Body of pancreas (tissue), 4 donors: ENCODE data around the gene TPK1. TPM values are rescaled to one million over a fixed set of nuclear protein-coding genes. Genes with fewer than 3 reads are reported as not detected.

Experiments used
- ATAC-seq: fragments of 150-250 bp; one replicate; pipeline ENCODE4 v1.9.1; 2016
- DNase-seq, 4 donors: peaks; one replicate each; pipeline ENCODE4 v3.0.0-alpha.2; 2019
- H3K27ac ChIP-seq, 4 donors: fragments of 200-600 bp; sonication (generic); 1 replicate in 3 of 4; 2 replicates in 1 of 4; pipeline versions ENCODE4 v1.5.1 to v1.6.1; 2016 to 2019; ENCODE audit warnings: mild to moderate bottlenecking in 1 of 4, mixed read lengths in 1 of 4, moderate library complexity in 1 of 4
- H3K27me3 ChIP-seq, 2 donors: fragments of 200-600 bp; sonication (generic); one replicate each; pipeline ENCODE4 v1.6.0; 2016; ENCODE audit warnings: mild to moderate bottlenecking in 1 of 2
- H3K36me3 ChIP-seq, 2 donors: fragments of 200-600 bp; sonication (generic); replicated peaks in 1 of 2; 2 replicates each; pipeline ENCODE4 v1.5.1; 2016; ENCODE audit warnings: low read depth in 2 of 2; ENCODE audit not compliant: insufficient read depth in 1 of 2
- H3K4me1 ChIP-seq: fragments of 200-600 bp; sonication (generic); one replicate; pipeline ENCODE4 v1.6.0; 2016
- H3K4me3 ChIP-seq, 2 donors: fragments of 200-600 bp; sonication (generic); 1 replicate in 1 of 2; 2 replicates in 1 of 2; pipeline ENCODE4 v1.5.1; 2016 to 2019
- H3K9me3 ChIP-seq, 3 donors: fragments of 200-600 bp; sonication (generic); 1 replicate in 2 of 3; 2 replicates in 1 of 3; pipeline ENCODE4 v1.5.1; 2016
- POLR2A ChIP-seq, 3 donors: fragments of 450-650 bp; IDR thresholded peaks; one replicate each; pipeline ENCODE4 v1.6.1; 2016; ENCODE audit warnings: antibody characterized with exemption in 3 of 3, mild to moderate bottlenecking in 2 of 3
- WGBS, 2 donors: methylation state at CpG; one replicate each; pipeline ENCODE4 v1.1.5; 2017; 5-methylcytosine and 5-hydroxymethylcytosine counted together
- intact Hi-C: fragments of 100-400 bp; cut with DNase I; formaldehyde crosslinking; loops from one replicate; pipeline ENCODE4 v1.15.1; 2023
- total RNA-seq, 2 donors: library from RNA; depleted of rRNA; stranded (reverse); fragments of >200 nt; gene quantifications; one replicate each; pipeline ENCODE4 v1.1.0, GENCODE V29; 2016
- TF ChIP-seq, protein P1 (sequence below), 7 experiments: fragments of 450-650 bp in 4 of 7; fragments of 200-600 bp in 3 of 7; sonication (generic) in 3 of 7; IDR thresholded peaks; one replicate each; pipeline ENCODE4 v1.5.1; 2016 to 2019; ENCODE audit warnings: antibody characterized with exemption in 7 of 7

The TPK1 gene
- total RNA-seq, 2 donors from 2014 or later, result 0.66 to 1.3 TPM

DNA sequence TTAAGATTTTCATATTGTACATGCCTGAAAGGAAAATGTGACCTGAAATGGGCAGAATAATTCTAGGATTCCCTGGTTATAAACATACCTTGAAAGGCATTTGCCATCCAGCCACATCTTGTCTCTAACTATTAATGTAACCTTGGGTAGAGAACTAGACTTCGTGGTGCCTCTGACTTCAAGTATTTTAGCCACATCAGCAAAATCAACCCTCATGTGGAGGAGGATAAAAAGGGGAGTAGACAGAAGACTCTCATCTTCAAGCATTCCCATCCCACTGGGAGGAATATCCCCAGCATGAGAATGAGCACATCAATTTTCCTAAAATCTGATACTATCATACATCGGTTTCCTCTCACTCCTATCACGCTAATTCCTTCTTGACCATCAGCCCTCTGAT is 267.6 kb downstream of the TPK1 start:
- H3K9me3 ChIP-seq, result no peaks in the 10 kb centered on the region
- TF ChIP-seq, protein P1, sequence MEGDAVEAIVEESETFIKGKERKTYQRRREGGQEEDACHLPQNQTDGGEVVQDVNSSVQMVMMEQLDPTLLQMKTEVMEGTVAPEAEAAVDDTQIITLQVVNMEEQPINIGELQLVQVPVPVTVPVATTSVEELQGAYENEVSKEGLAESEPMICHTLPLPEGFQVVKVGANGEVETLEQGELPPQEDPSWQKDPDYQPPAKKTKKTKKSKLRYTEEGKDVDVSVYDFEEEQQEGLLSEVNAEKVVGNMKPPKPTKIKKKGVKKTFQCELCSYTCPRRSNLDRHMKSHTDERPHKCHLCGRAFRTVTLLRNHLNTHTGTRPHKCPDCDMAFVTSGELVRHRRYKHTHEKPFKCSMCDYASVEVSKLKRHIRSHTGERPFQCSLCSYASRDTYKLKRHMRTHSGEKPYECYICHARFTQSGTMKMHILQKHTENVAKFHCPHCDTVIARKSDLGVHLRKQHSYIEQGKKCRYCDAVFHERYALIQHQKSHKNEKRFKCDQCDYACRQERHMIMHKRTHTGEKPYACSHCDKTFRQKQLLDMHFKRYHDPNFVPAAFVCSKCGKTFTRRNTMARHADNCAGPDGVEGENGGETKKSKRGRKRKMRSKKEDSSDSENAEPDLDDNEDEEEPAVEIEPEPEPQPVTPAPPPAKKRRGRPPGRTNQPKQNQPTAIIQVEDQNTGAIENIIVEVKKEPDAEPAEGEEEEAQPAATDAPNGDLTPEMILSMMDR (IDR thresholded peaks at IDR 0.05), result no peak

GRCh38 chr7:144565586-144565985 is 270.3 kb downstream of the TPK1 start:
- ATAC-seq (no peak), DNase-seq (no peak)
- H3K9me3 ChIP-seq, result no peaks in the 10 kb centered on the region
- H3K27me3 ChIP-seq, result no peaks in the 10 kb centered on the region
- no peak overlapping the region for H3K27ac ChIP-seq
- H3K4me3 ChIP-seq, result no peak overlapping the region
- TF ChIP-seq POLR2A (IDR thresholded peaks at IDR 0.05), result no peak
- TF ChIP-seq, protein P1 (IDR thresholded peaks at IDR 0.05), result no peak
- intact Hi-C loops, result no loop called here
- H3K36me3 ChIP-seq, result no peaks in the 10 kb centered on the region
- H3K4me1 ChIP-seq, result no peaks in the 10 kb centered on the region
- 81 to 88% methylated on average over 4 of the region's 4 CpGs for WGBS, 2 donors

More for the DNA sequence above, 267.6 kb downstream of the TPK1 start:
- DNase-seq (no peak), ATAC-seq (no peak)
- WGBS, 2 donors, result 86 to 89% methylated on average over 3 of the region's 3 CpGs
- Histone ChIP-seq H3K4me3 (no peak overlapping the region), H3K27ac (no peak overlapping the region), H3K27me3 (no peaks in the 10 kb centered on the region), H3K4me1 (no peaks in the 10 kb centered on the region), H3K36me3 (no peaks in the 10 kb centered on the region)
- intact Hi-C loops, result no loop called here

- 77 to 81% methylated on average over 7 of the region's 7 CpGs for WGBS, 2 donors
- TF ChIP-seq POLR2A (IDR thresholded peaks at IDR 0.05), result no peak
- TF ChIP-seq, protein P1 (IDR thresholded peaks at IDR 0.05), result no peak
- no peak overlapping the region for H3K4me3 ChIP-seq
- no peaks in the 10 kb centered on the region for H3K36me3 ChIP-seq
- ATAC-seq (no peak), DNase-seq (no peak)
- no peaks in the 10 kb centered on the region for H3K27me3 ChIP-seq
- H3K27ac ChIP-seq, result no peak overlapping the region
- no peaks in the 10 kb centered on the region for H3K4me1 ChIP-seq
- H3K9me3 ChIP-seq, result no peaks in the 10 kb centered on the region
- intact Hi-C loops, result no loop called here
These were observed 286.0 kb downstream of the TPK1 start for GRCh38 chr7:144549861-144550260.

GRCh38 chr7:144548556-144548955 is 287.3 kb downstream of the TPK1 start:
- no peaks in the 10 kb centered on the region for H3K9me3 ChIP-seq
- TF ChIP-seq, protein P1 (IDR thresholded peaks at IDR 0.05), result no peak
- TF ChIP-seq POLR2A (IDR thresholded peaks at IDR 0.05), result no peak
- no peaks in the 10 kb centered on the region for H3K4me1 ChIP-seq
- H3K36me3 ChIP-seq, result no peaks in the 10 kb centered on the region
- WGBS, 2 donors, result 88 to 93% methylated on average over 3 of the region's 3 CpGs
- ATAC-seq (no peak), DNase-seq (no peak)
- H3K27ac ChIP-seq, result no peak overlapping the region
- no peak overlapping the region for H3K4me3 ChIP-seq
- H3K27me3 ChIP-seq, result no peaks in the 10 kb centered on the region
- intact Hi-C loops, result no loop called here

GRCh38 chr7:144547888-144548287 is 288.0 kb downstream of the TPK1 start:
- H3K9me3 ChIP-seq, result no peaks in the 10 kb centered on the region
- 87 to 88% methylated on average over 1 of the region's 1 CpG for WGBS, 2 donors
- no peak overlapping the region for H3K4me3 ChIP-seq
- no peak for DNase-seq
- no peaks in the 10 kb centered on the region for H3K27me3 ChIP-seq
- no peak overlapping the region for H3K27ac ChIP-seq
- no peak for ATAC-seq
- H3K36me3 ChIP-seq, result no peaks in the 10 kb centered on the region
- intact Hi-C loops, result no loop called here
- no peaks in the 10 kb centered on the region for H3K4me1 ChIP-seq
- TF ChIP-seq POLR2A (IDR thresholded peaks at IDR 0.05), result no peak
